ENCODE results near the gene GRAP.

Gene GRAP

GRCh38 chr17:19016881-19017280 lies 29.9 kb downstream of the GRAP start:
- H2AFZ ChIP-seq (ENCODE audit: low read length, unreplicated experiment): no peak overlapping the region
- no peaks in the 10 kb centered on the region for H3K4me1 ChIP-seq (ENCODE audit: control insufficient read depth, insufficient read depth, low read length, unreplicated experiment)
- no peaks in the 10 kb centered on the region for H3K36me3 ChIP-seq (ENCODE audit: insufficient read depth, low read length)
- H3K27ac ChIP-seq (ENCODE audit: low read depth, low read length): no peak overlapping the region
- no peak overlapping the region for H3K4me3 ChIP-seq (ENCODE audit: low read depth, low read length)
- H3K79me2 ChIP-seq (ENCODE audit: control insufficient read depth, insufficient read depth, low read length, unreplicated experiment): no peaks in the 10 kb centered on the region
- H3K27me3 ChIP-seq (ENCODE audit: insufficient read depth, low read length): no peaks in the 10 kb centered on the region

GRCh38 chr17:19016297-19016696 lies 30.5 kb downstream of the GRAP start:
- H3K4me1 ChIP-seq (ENCODE audit: control insufficient read depth, insufficient read depth, low read length, unreplicated experiment): no peaks in the 10 kb centered on the region
- no peak overlapping the region for H3K27ac ChIP-seq (ENCODE audit: low read depth, low read length)
- H3K79me2 ChIP-seq (ENCODE audit: control insufficient read depth, insufficient read depth, low read length, unreplicated experiment): no peaks in the 10 kb centered on the region
- no peaks in the 10 kb centered on the region for H3K27me3 ChIP-seq (ENCODE audit: insufficient read depth, low read length)
- no peak overlapping the region for H3K4me3 ChIP-seq (ENCODE audit: low read depth, low read length)
- no peak overlapping the region for H2AFZ ChIP-seq (ENCODE audit: low read length, unreplicated experiment)
- no peaks in the 10 kb centered on the region for H3K36me3 ChIP-seq (ENCODE audit: insufficient read depth, low read length)

- Histone ChIP-seq H3K4me1 (ENCODE audit: control insufficient read depth, insufficient read depth, low read length, unreplicated experiment) (no peaks in the 10 kb centered on the region), H3K79me2 (ENCODE audit: control insufficient read depth, insufficient read depth, low read length, unreplicated experiment) (no peaks in the 10 kb centered on the region), H2AFZ (ENCODE audit: low read length, unreplicated experiment) (no peak overlapping the region), H3K4me3 (ENCODE audit: low read depth, low read length) (no peak overlapping the region), H3K36me3 (ENCODE audit: insufficient read depth, low read length) (no peaks in the 10 kb centered on the region), H3K27ac (ENCODE audit: low read depth, low read length) (no peak overlapping the region), H3K27me3 (ENCODE audit: insufficient read depth, low read length) (no peaks in the 10 kb centered on the region)
These were observed 31.3 kb downstream of the GRAP start for GRCh38 chr17:19015428-19015827.

GRCh38 chr17:19014628-19015215 lies 32.0 kb downstream of the GRAP start:
- no peak overlapping the region for H3K27ac ChIP-seq (ENCODE audit: low read depth, low read length)
- no peaks in the 10 kb centered on the region for H3K4me1 ChIP-seq (ENCODE audit: control insufficient read depth, insufficient read depth, low read length, unreplicated experiment)
- no peaks in the 10 kb centered on the region for H3K79me2 ChIP-seq (ENCODE audit: control insufficient read depth, insufficient read depth, low read length, unreplicated experiment)
- H3K36me3 ChIP-seq (ENCODE audit: insufficient read depth, low read length): no peaks in the 10 kb centered on the region
- H2AFZ ChIP-seq (ENCODE audit: low read length, unreplicated experiment): no peak overlapping the region
- no peaks in the 10 kb centered on the region for H3K27me3 ChIP-seq (ENCODE audit: insufficient read depth, low read length)
- no peak overlapping the region for H3K4me3 ChIP-seq (ENCODE audit: low read depth, low read length)

GRCh38 chr17:19013806-19014627 lies 32.7 kb downstream of the GRAP start:
- Histone ChIP-seq H3K27me3 (ENCODE audit: insufficient read depth, low read length) (no peaks in the 10 kb centered on the region), H2AFZ (ENCODE audit: low read length, unreplicated experiment) (no peak overlapping the region), H3K27ac (ENCODE audit: low read depth, low read length) (no peak overlapping the region), H3K4me3 (ENCODE audit: low read depth, low read length) (no peak overlapping the region), H3K36me3 (ENCODE audit: insufficient read depth, low read length) (no peaks in the 10 kb centered on the region), H3K4me1 (ENCODE audit: control insufficient read depth, insufficient read depth, low read length, unreplicated experiment) (no peaks in the 10 kb centered on the region), H3K79me2 (ENCODE audit: control insufficient read depth, insufficient read depth, low read length, unreplicated experiment) (no peaks in the 10 kb centered on the region)

- no peaks in the 10 kb centered on the region for H3K4me1 ChIP-seq (ENCODE audit: control insufficient read depth, insufficient read depth, low read length, unreplicated experiment)
- no peak overlapping the region for H3K4me3 ChIP-seq (ENCODE audit: low read depth, low read length)
- no peaks in the 10 kb centered on the region for H3K27me3 ChIP-seq (ENCODE audit: insufficient read depth, low read length)
- H3K27ac ChIP-seq (ENCODE audit: low read depth, low read length): no peak overlapping the region
- H2AFZ ChIP-seq (ENCODE audit: low read length, unreplicated experiment): no peak overlapping the region
- H3K79me2 ChIP-seq (ENCODE audit: control insufficient read depth, insufficient read depth, low read length, unreplicated experiment): no peaks in the 10 kb centered on the region
- no peaks in the 10 kb centered on the region for H3K36me3 ChIP-seq (ENCODE audit: insufficient read depth, low read length)
These were observed 33.5 kb downstream of the GRAP start for GRCh38 chr17:19013226-19013625.

- no peaks in the 10 kb centered on the region for H3K27me3 ChIP-seq (ENCODE audit: insufficient read depth, low read length)
- no peaks in the 10 kb centered on the region for H3K36me3 ChIP-seq (ENCODE audit: insufficient read depth, low read length)
- no peak overlapping the region for H3K27ac ChIP-seq (ENCODE audit: low read depth, low read length)
- no peaks in the 10 kb centered on the region for H3K79me2 ChIP-seq (ENCODE audit: control insufficient read depth, insufficient read depth, low read length, unreplicated experiment)
- H3K4me1 ChIP-seq (ENCODE audit: control insufficient read depth, insufficient read depth, low read length, unreplicated experiment): no peaks in the 10 kb centered on the region
- H3K4me3 ChIP-seq (ENCODE audit: low read depth, low read length): no peak overlapping the region
- no peak overlapping the region for H2AFZ ChIP-seq (ENCODE audit: low read length, unreplicated experiment)
These were observed 34.3 kb downstream of the GRAP start for GRCh38 chr17:19012171-19013080.

GRCh38 chr17:19011581-19011980 lies 35.2 kb downstream of the GRAP start:
- H3K4me3 ChIP-seq (ENCODE audit: low read depth, low read length): no peak overlapping the region
- H3K27me3 ChIP-seq (ENCODE audit: insufficient read depth, low read length): no peaks in the 10 kb centered on the region
- H3K4me1 ChIP-seq (ENCODE audit: control insufficient read depth, insufficient read depth, low read length, unreplicated experiment): no peaks in the 10 kb centered on the region
- H3K79me2 ChIP-seq (ENCODE audit: control insufficient read depth, insufficient read depth, low read length, unreplicated experiment): no peaks in the 10 kb centered on the region
- no peak overlapping the region for H3K27ac ChIP-seq (ENCODE audit: low read depth, low read length)
- no peaks in the 10 kb centered on the region for H3K36me3 ChIP-seq (ENCODE audit: insufficient read depth, low read length)
- no peak overlapping the region for H2AFZ ChIP-seq (ENCODE audit: low read length, unreplicated experiment)

GRCh38 chr17:19010729-19011505 lies 35.8 kb downstream of the GRAP start:
- no peaks in the 10 kb centered on the region for H3K27me3 ChIP-seq (ENCODE audit: insufficient read depth, low read length)
- no peaks in the 10 kb centered on the region for H3K4me1 ChIP-seq (ENCODE audit: control insufficient read depth, insufficient read depth, low read length, unreplicated experiment)
- no peak overlapping the region for H3K27ac ChIP-seq (ENCODE audit: low read depth, low read length)
- H3K36me3 ChIP-seq (ENCODE audit: insufficient read depth, low read length): no peaks in the 10 kb centered on the region
- no peak overlapping the region for H2AFZ ChIP-seq (ENCODE audit: low read length, unreplicated experiment)
- H3K4me3 ChIP-seq (ENCODE audit: low read depth, low read length): no peak overlapping the region
- no peaks in the 10 kb centered on the region for H3K79me2 ChIP-seq (ENCODE audit: control insufficient read depth, insufficient read depth, low read length, unreplicated experiment)

GRCh38 chr17:19009970-19010369 lies 36.8 kb downstream of the GRAP start:
- Histone ChIP-seq H2AFZ (ENCODE audit: low read length, unreplicated experiment) (no peak overlapping the region), H3K36me3 (ENCODE audit: insufficient read depth, low read length) (no peaks in the 10 kb centered on the region), H3K4me1 (ENCODE audit: control insufficient read depth, insufficient read depth, low read length, unreplicated experiment) (no peaks in the 10 kb centered on the region), H3K27me3 (ENCODE audit: insufficient read depth, low read length) (no peaks in the 10 kb centered on the region), H3K4me3 (ENCODE audit: low read depth, low read length) (no peak overlapping the region), H3K79me2 (ENCODE audit: control insufficient read depth, insufficient read depth, low read length, unreplicated experiment) (no peaks in the 10 kb centered on the region), H3K27ac (ENCODE audit: low read depth, low read length) (no peak overlapping the region)
